Skin of body (tissue), 2 donors: ENCODE data around the gene DDX24. TPM values are rescaled to one million over a fixed set of nuclear protein-coding genes. Genes with fewer than 3 reads are reported as not detected.

Experiments
- DNase-seq: peaks from one replicate; lab custom pipeline; 2025; lab: John Stamatoyannopoulos, UW
- total RNA-seq: library from RNA; depleted of rRNA; stranded (reverse); fragments of >200 nt; gene quantifications from one replicate; pipeline ENCODE4 v1.2.3, GENCODE V29; 2014

Gene DDX24, protein sequence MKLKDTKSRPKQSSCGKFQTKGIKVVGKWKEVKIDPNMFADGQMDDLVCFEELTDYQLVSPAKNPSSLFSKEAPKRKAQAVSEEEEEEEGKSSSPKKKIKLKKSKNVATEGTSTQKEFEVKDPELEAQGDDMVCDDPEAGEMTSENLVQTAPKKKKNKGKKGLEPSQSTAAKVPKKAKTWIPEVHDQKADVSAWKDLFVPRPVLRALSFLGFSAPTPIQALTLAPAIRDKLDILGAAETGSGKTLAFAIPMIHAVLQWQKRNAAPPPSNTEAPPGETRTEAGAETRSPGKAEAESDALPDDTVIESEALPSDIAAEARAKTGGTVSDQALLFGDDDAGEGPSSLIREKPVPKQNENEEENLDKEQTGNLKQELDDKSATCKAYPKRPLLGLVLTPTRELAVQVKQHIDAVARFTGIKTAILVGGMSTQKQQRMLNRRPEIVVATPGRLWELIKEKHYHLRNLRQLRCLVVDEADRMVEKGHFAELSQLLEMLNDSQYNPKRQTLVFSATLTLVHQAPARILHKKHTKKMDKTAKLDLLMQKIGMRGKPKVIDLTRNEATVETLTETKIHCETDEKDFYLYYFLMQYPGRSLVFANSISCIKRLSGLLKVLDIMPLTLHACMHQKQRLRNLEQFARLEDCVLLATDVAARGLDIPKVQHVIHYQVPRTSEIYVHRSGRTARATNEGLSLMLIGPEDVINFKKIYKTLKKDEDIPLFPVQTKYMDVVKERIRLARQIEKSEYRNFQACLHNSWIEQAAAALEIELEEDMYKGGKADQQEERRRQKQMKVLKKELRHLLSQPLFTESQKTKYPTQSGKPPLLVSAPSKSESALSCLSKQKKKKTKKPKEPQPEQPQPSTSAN
- total RNA-seq: 64.3 TPM

GRCh38 chr14:94080621-94081385 lies at the start of gene DDX24, which contains the start of gene IFI27L1:
Gene DDX24 (minus strand): TSS chr14:94081202. CDS start chr14:94079742, 1,460 bp downstream.
Gene IFI27L1 (plus strand): TSS chr14:94081310. CDS start chr14:94096938, 15,628 bp downstream.
- DNase-seq: peak; percentile 91

DNA sequence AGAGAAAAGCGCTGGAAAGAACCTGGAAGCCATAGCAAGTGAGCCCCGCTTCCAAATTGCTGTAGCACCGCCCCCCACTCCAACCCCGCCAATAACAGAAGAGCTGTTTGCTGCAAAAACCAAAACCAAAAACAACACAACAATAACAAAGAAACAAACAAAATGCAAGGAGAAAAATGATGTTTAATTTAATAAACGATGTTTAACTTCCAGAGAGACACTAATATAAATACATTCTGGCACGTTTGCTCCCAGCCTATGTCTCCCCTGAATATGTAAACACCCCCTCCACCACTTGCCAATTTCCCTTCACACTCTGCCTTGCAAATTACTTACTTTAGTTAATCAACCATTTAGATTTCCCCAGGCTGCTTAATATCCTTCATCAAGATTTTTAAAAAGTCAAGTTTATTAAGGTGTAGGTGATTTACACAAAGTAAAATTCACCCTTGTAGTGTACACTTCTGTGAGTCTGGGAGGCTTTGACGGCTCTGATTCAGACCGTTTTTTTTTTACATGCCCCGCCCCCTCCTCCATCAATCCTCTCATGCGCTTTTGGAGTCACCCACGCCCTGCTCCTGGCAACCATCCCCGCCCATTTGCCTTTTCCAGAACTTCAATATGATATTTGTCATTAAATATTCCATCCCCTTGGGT lies 48.9 kb upstream of the DDX24 start:
- DNase-seq: peak; percentile 6

DNA sequence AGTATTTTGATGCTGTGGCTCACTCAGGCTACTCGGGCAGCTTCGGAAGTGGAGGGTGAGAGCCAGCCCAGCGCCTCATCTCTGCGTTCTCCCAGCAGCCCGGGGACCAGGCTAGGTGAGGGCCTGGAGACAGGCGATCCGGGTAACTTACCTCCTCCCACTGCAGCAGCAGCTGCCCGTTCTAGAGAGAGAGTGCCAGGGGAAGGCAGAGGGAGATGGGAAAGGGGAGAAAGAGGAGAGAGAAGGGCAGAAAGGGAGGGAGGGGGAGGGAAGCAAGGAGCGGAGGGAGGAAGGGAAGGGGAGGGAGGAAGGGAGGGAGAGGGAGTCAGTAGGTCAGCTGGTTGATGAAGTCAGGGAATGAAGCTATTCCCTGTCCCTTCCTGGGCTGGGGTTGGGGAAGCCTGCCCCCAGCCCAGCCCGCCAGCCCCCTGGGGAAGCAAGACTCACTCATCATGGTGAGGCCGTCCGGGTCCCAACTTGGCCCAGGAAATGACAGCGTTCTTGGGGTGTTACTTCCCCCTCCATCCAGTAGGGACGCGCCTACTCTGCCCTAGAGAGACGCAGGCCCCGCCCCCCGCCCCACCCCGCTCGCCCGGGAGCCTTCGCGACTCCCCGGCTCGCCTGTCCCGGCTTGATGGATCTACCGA lies 48.2 kb upstream of the DDX24 start, which contains the start of gene IFI27L2:
IFI27L2 (minus strand) TSS at position 494 of the 647 bp plus-strand sequence; CDS start at position 454, 40 bp downstream.
- DNase-seq: peak; percentile 66

GRCh38 chr14:94128216-94128839 lies 47.3 kb upstream of the DDX24 start:
- DNase-seq: no peak

DNA sequence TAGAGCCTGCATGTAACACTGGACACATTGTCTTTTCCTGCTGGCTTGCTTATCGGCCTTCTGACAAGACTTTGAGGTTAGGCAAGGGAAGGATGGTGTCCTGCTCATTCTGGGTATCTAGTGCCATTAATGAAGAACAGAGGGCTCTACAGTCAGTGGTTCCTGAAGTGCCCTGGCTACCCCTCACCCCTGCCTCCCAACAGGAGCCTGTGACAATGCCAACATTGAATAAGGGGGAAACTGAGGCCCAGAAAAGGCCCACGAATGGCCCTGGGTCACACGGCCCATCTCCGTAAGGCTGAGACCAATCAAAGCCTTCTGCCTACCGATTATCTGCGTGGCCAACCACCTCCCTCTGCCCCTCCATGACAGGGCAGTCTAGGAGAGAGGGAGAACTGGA lies 46.3 kb upstream of the DDX24 start:
- no peak for DNase-seq

- no peak for DNase-seq
Observed at GRCh38 chr14:94126800-94127199, 45.8 kb upstream of the DDX24 start.

- no peak for DNase-seq
Observed at GRCh38 chr14:94126419-94126677, 45.3 kb upstream of the DDX24 start.

DNA sequence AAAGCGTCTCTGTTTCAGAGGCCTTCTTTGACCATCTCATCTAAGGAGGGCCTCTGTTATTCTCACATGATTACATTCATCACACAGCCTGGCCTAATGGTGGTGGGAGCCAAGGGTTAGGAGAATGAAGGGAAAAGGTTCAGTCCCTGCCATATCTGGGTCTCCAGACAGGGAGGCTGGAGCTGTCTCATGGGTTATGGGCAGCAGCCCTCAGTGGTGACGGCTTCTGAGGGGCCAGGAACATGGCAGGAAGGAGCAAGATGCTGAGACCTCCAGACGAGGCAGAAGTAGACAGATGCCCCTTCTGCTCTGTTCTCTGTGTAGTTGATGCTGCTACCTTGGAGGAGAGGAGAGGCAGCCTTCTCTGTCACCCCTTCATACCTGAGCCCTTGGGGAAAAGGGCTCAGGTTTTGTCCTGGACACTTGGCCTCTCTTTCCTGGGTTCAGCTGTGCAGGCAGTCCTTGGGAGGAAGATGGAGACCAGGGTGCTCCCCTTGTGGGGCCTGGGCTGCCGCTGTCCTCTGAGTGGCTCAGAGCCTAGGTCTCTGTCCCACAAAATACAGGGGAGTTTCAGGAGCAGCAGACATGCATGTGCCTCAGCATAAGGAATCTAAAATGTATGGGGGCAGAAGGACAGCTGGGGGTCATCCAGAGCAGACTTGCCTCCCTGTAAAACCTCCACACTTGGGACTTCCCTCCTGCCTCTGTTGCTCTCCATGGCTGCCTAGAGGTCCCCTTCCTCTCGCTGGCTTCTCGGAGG lies 44.8 kb upstream of the DDX24 start:
- no peak for DNase-seq

DNA sequence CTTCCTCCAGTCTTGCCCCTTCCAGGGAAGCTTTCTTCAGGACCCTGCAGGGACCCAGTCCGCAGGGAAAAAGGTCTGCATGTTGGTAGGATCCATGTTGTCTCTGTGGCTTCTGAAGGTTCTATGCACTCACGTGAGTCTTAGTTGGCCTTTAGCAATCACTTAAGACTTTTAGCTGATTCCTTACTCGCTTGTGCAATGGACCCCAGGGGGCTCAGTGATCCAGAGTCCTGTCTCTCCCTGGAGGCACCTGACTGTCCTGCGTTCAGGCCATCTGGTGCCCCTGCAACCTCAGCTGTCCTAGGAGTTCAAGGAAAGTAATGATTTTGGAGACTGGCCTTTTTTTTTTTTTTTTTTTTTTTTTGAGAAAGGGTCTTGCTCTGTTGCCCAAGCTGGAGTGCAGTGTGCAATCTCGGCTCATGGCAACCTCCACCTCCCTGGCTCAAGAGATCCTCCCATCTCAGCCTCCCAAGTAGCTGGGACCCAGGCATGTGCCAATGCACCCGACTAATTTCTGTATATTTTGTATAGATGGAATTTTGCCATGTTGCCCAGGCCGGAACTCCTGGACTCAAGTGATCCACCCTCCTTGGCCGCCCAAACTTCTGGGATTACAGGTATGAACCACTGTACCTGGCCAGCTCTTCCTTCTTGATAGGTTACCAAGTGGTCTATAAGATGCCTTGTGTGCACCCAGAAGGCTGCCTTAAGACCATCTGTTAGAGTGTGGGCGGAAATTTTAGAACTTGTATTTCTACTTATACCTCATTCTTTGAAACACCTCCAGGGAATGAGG lies 43.8 kb upstream of the DDX24 start:
- DNase-seq: no peak

- no peak for DNase-seq
Observed at GRCh38 chr14:94123868-94124267, 42.9 kb upstream of the DDX24 start.

DNA sequence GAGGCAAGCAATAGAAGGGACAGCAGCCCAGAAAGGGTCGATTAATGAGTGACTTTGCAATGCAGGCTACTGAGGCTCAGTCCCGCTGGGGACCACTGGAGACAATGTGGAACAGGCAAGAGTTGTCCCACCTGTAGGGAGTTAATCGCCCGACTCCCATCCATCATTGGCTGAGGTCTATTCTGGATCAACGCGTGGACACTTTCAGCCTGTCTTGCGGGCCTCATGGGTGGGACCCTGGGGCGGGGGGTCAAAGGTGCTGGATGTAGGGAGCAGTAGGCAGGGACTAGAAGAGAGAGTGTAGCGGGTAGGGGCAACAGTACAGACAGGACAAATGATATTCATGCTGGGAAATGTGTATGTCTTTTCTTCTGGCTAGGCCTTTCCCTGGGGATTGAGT lies 42.3 kb upstream of the DDX24 start:
- DNase-seq: no peak

- no peak for DNase-seq
Observed at GRCh38 chr14:94122438-94122837, 41.4 kb upstream of the DDX24 start.

DNA sequence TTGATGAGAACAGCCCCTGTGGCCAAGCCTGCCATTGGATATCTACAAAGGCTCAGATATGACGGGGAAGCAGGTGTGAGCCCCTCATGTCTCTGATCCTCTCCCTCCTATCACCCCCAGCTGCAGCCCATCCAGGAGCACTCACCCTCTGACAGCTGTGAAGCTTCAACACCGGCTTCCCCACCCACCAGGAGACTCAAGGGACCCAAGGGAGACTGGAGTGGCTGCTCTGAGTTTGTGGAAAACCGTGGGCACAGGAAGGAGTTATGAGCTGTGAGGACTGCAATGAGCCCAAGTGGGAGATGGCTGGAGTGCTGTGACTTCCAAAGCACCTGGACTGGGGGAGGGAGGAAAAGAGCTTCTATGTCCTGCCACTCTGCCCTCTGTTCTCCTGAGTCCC lies 40.5 kb upstream of the DDX24 start:
- no peak for DNase-seq

- no peak for DNase-seq
Observed at GRCh38 chr14:94120667-94121340, 39.8 kb upstream of the DDX24 start.

DNA sequence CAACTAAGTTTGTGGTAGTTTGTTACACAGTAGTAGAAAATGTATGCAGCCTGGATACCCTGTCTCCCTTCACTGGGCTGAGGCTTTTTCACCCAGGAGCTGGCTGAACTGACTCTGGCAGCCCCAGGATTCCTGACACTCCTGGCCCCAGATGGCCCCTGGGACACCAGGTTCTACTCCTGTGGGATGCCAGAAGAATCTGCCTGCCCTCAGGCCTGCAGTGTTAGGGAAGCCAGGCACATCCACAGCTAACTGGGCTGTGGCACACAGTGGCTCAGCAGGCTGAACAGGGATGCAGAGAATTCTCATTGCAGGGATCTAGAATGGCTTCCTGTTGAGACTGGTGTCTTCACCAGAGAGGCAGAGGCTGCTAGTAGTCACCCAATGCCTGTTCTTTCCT lies 38.1 kb upstream of the DDX24 start:
- no peak for DNase-seq

DNA sequence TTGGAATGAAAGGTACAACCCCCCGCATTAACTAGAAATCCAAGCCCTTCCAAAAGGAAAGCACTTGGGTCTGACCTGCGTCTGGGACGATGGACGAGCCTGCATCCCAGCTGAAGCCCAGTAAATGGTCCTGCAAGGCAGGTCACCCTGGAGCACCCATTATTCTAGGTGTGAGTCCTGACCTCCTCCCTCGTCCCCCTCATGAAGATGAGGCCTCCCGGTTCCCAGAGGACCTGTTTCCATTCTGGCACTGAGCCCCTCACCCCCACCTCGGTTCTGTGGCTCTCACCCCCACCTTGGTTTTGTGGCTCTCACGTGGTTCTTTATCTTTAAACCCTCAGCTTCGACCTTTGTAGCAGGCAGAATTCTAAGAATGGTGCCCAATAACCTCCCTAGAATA lies 36.9 kb upstream of the DDX24 start:
- no peak for DNase-seq

GRCh38 chr14:94116701-94117100 lies 35.7 kb upstream of the DDX24 start:
- DNase-seq: no peak

DNA sequence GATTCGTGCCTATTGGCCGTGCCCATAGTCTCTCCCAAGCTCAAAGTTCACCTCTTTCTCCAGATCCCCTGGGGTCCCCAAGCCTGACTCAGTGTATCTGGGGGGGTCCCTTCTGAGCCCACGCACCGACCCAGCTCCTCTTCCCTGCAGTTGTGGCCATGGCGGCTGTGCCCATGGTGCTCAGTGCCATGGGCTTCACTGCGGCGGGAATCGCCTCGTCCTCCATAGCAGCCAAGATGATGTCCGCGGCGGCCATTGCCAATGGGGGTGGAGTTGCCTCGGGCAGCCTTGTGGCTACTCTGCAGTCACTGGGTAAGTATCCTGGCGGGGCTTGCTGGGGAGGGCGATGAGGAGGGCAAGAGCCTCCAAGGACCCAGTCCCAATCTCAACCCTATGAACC lies 34.6 kb upstream of the DDX24 start:
- DNase-seq: no peak
